ENCODE data around the gene DRAXIN.

The DRAXIN gene

GRCh38 chr1:11650331-11650991, 41.0 kb upstream of the DRAXIN start:
- H3K27ac Mint-ChIP-seq (ENCODE audit: low read depth) = peak overlapping the region; percentile 78

GRCh38 chr1:11651017-11651416, 40.5 kb upstream of the DRAXIN start:
- Mint-ChIP-seq H3K4me1 (peaks cover 26% of the 10 kb centered on the region), H3K36me3 (ENCODE audit: insufficient read depth) (peaks cover 3% of the 10 kb centered on the region), H3K4me3 (peak overlapping the region; percentile 84), H3K9me3 (no peaks in the 10 kb centered on the region), H3K27ac (ENCODE audit: low read depth) (peak overlapping the region; percentile 78), H3K27me3 (no peaks in the 10 kb centered on the region)
- DNase-seq (ENCODE audit: low spot score in 2 of 2) (no peak), ATAC-seq (replicated peaks; ENCODE audit: extremely low read depth, poor library complexity, severe bottlenecking) (no peak)

More at GRCh38 chr1:11650331-11650991, 41.0 kb upstream of the DRAXIN start:
- ATAC-seq (replicated peaks; ENCODE audit: extremely low read depth, poor library complexity, severe bottlenecking) (peak; percentile 88), DNase-seq (ENCODE audit: low spot score in 2 of 2) (peak; percentile 76 to 80)
- no peaks in the 10 kb centered on the region for H3K27me3 Mint-ChIP-seq
- no peaks in the 10 kb centered on the region for H3K9me3 Mint-ChIP-seq
- peaks cover 21% of the 10 kb centered on the region for H3K4me1 Mint-ChIP-seq
- peaks cover 3% of the 10 kb centered on the region for H3K36me3 Mint-ChIP-seq (ENCODE audit: insufficient read depth)
- peak overlapping the region; percentile 84 for H3K4me3 Mint-ChIP-seq

GRCh38 chr1:11652203-11652780, 39.2 kb upstream of the DRAXIN start:
- Mint-ChIP-seq H3K4me3 (peak overlapping the region; percentile 74), H3K36me3 (ENCODE audit: insufficient read depth) (peaks cover 8% of the 10 kb centered on the region)

GRCh38 chr1:11653101-11653860, 38.2 kb upstream of the DRAXIN start:
- H3K9me3 Mint-ChIP-seq = no peaks in the 10 kb centered on the region
- peaks cover 16% of the 10 kb centered on the region for H3K36me3 Mint-ChIP-seq (ENCODE audit: insufficient read depth)
- ATAC-seq (replicated peaks; ENCODE audit: extremely low read depth, poor library complexity, severe bottlenecking) (no peak), DNase-seq (ENCODE audit: low spot score in 2 of 2) (no peak)
- H3K27me3 Mint-ChIP-seq = no peaks in the 10 kb centered on the region
- peak overlapping the region; percentile 74 for H3K4me3 Mint-ChIP-seq
- no peak overlapping the region for H3K27ac Mint-ChIP-seq (ENCODE audit: low read depth)
- H3K4me1 Mint-ChIP-seq = peaks cover 26% of the 10 kb centered on the region

More at GRCh38 chr1:11652203-11652780, 39.2 kb upstream of the DRAXIN start:
- no peak for ATAC-seq (replicated peaks; ENCODE audit: extremely low read depth, poor library complexity, severe bottlenecking)
- Mint-ChIP-seq H3K27me3 (no peaks in the 10 kb centered on the region), H3K9me3 (no peaks in the 10 kb centered on the region), H3K4me1 (peaks cover 26% of the 10 kb centered on the region), H3K27ac (ENCODE audit: low read depth) (no peak overlapping the region)
- DNase-seq (ENCODE audit: low spot score in 2 of 2) = no peak

- Mint-ChIP-seq H3K4me1 (peaks cover 26% of the 10 kb centered on the region), H3K36me3 (ENCODE audit: insufficient read depth) (peaks cover 18% of the 10 kb centered on the region), H3K27me3 (no peaks in the 10 kb centered on the region), H3K27ac (ENCODE audit: low read depth) (no peak overlapping the region), H3K9me3 (no peaks in the 10 kb centered on the region), H3K4me3 (peak overlapping the region; percentile 74)
- no peak for DNase-seq (ENCODE audit: low spot score in 2 of 2)
- ATAC-seq (replicated peaks; ENCODE audit: extremely low read depth, poor library complexity, severe bottlenecking) = no peak
Observed at GRCh38 chr1:11653861-11654136, 37.7 kb upstream of the DRAXIN start.

GRCh38 chr1:11654137-11654938, 37.2 kb upstream of the DRAXIN start, which contains the start of the genes FBXO2 and FBXO44:
TSS of gene FBXO2 (minus strand) at chr1:11654429. CDS start at chr1:11654340, 89 bp downstream.
TSS of gene FBXO44 (plus strand) at chr1:11654877. CDS start at chr1:11655836, 959 bp downstream.
- H3K9me3 Mint-ChIP-seq = no peaks in the 10 kb centered on the region
- peaks cover 26% of the 10 kb centered on the region for H3K4me1 Mint-ChIP-seq
- H3K27me3 Mint-ChIP-seq = no peaks in the 10 kb centered on the region
- no peak for DNase-seq (ENCODE audit: low spot score in 2 of 2)
- peak; percentile 54 for ATAC-seq (replicated peaks; ENCODE audit: extremely low read depth, poor library complexity, severe bottlenecking)
- no peak within 1 kb of the TSS for H3K27ac Mint-ChIP-seq (ENCODE audit: low read depth)
- H3K36me3 Mint-ChIP-seq (ENCODE audit: insufficient read depth) = peaks cover 21% of the 10 kb centered on the region
- peak within 1 kb of the TSS; percentile 74 for H3K4me3 Mint-ChIP-seq

- Mint-ChIP-seq H3K4me3 (peak overlapping the region; percentile 74), H3K36me3 (ENCODE audit: insufficient read depth) (peaks cover 25% of the 10 kb centered on the region), H3K4me1 (peaks cover 21% of the 10 kb centered on the region), H3K27me3 (no peaks in the 10 kb centered on the region), H3K27ac (ENCODE audit: low read depth) (no peak overlapping the region), H3K9me3 (no peaks in the 10 kb centered on the region)
- DNase-seq (ENCODE audit: low spot score in 2 of 2) (no peak), ATAC-seq (replicated peaks; ENCODE audit: extremely low read depth, poor library complexity, severe bottlenecking) (no peak)
Observed at GRCh38 chr1:11654939-11655808, 36.3 kb upstream of the DRAXIN start.

GRCh38 chr1:11657654-11658053, 33.9 kb upstream of the DRAXIN start:
- Mint-ChIP-seq H3K4me3 (no peak overlapping the region), H3K9me3 (no peaks in the 10 kb centered on the region), H3K27ac (ENCODE audit: low read depth) (no peak overlapping the region), H3K36me3 (ENCODE audit: insufficient read depth) (peaks cover 25% of the 10 kb centered on the region), H3K27me3 (no peaks in the 10 kb centered on the region), H3K4me1 (peaks cover 8% of the 10 kb centered on the region)
- DNase-seq (ENCODE audit: low spot score in 2 of 2) (no peak), ATAC-seq (replicated peaks; ENCODE audit: extremely low read depth, poor library complexity, severe bottlenecking) (no peak)

- Mint-ChIP-seq H3K27ac (ENCODE audit: low read depth) (no peak overlapping the region), H3K4me1 (peaks cover 8% of the 10 kb centered on the region)
Observed at GRCh38 chr1:11658542-11658941, 33.0 kb upstream of the DRAXIN start.

GRCh38 chr1:11659748-11660147, 31.8 kb upstream of the DRAXIN start:
- H3K36me3 Mint-ChIP-seq (ENCODE audit: insufficient read depth) = peaks cover 27% of the 10 kb centered on the region
- H3K4me3 Mint-ChIP-seq = no peak overlapping the region
- no peaks in the 10 kb centered on the region for H3K27me3 Mint-ChIP-seq
- H3K9me3 Mint-ChIP-seq = no peaks in the 10 kb centered on the region
- DNase-seq (ENCODE audit: low spot score in 2 of 2) = no peak
- ATAC-seq (replicated peaks; ENCODE audit: extremely low read depth, poor library complexity, severe bottlenecking) = no peak
- peaks cover 8% of the 10 kb centered on the region for H3K4me1 Mint-ChIP-seq
- no peak overlapping the region for H3K27ac Mint-ChIP-seq (ENCODE audit: low read depth)

More at GRCh38 chr1:11658542-11658941, 33.0 kb upstream of the DRAXIN start:
- no peak for DNase-seq (ENCODE audit: low spot score in 2 of 2)
- no peak overlapping the region for H3K4me3 Mint-ChIP-seq
- ATAC-seq (replicated peaks; ENCODE audit: extremely low read depth, poor library complexity, severe bottlenecking) = no peak
- H3K36me3 Mint-ChIP-seq (ENCODE audit: insufficient read depth) = peaks cover 25% of the 10 kb centered on the region
- no peaks in the 10 kb centered on the region for H3K9me3 Mint-ChIP-seq
- H3K27me3 Mint-ChIP-seq = no peaks in the 10 kb centered on the region

GRCh38 chr1:11661103-11661502, 30.4 kb upstream of the DRAXIN start:
- H3K4me1 Mint-ChIP-seq = no peaks in the 10 kb centered on the region
- DNase-seq (ENCODE audit: low spot score in 2 of 2) = no peak
- no peak overlapping the region for H3K4me3 Mint-ChIP-seq
- H3K27ac Mint-ChIP-seq (ENCODE audit: low read depth) = no peak overlapping the region
- ATAC-seq (replicated peaks; ENCODE audit: extremely low read depth, poor library complexity, severe bottlenecking) = no peak
- no peaks in the 10 kb centered on the region for H3K9me3 Mint-ChIP-seq
- no peaks in the 10 kb centered on the region for H3K27me3 Mint-ChIP-seq
- H3K36me3 Mint-ChIP-seq (ENCODE audit: insufficient read depth) = peaks cover 27% of the 10 kb centered on the region
